ENCODE data around the gene CTNNAL1. TPM values are rescaled to one million over a fixed set of nuclear protein-coding genes. Genes with fewer than 3 reads are reported as not detected.

CTNNAL1 gene
- total and polyA plus RNA-seq, 2 of the 8 experiments (the other 6 are each of a cell fraction or from before 2014, with no cell fraction given) = 23.2 to 66.1 TPM

GRCh38 chr9:108994695-108995094 lies 18.6 kb downstream of the CTNNAL1 start:
- POLR2A ChIA-PET (ENCODE audit: partially characterized antibody) = no interaction called here
- Histone ChIP-seq H3K4me1 (replicated peaks in 1 of 4; ENCODE audit: control insufficient read depth in 3 of 4, insufficient read depth in 4 of 4, low read length in 3 of 4) (no peaks in the 10 kb centered on the region), H3K4ac (replicated peaks; ENCODE audit: insufficient read length, low read depth, low read length) (no peak overlapping the region), H3K56ac (replicated peaks; ENCODE audit: insufficient read length, low read depth, low read length) (no peak overlapping the region), H3K27ac (ENCODE audit: low read depth, low read length) (no peak overlapping the region), H3K9ac (replicated peaks in 1 of 4; ENCODE audit: extremely low read depth in 1 of 4, low read depth in 3 of 4, low read length in 3 of 4) (no peak overlapping the region), H3K23ac (ENCODE audit: insufficient read length) (no peak overlapping the region), H2AFZ (ENCODE audit: low read length) (no peak overlapping the region), H3K4me3 (ENCODE audit: extremely low read depth in 1 of 4, insufficient read depth in 2 of 4, low read depth in 3 of 4, low read length in 4 of 4) (no peak overlapping the region), H3K79me1 (ENCODE audit: low read depth, low read length) (no peaks in the 10 kb centered on the region; the same call in 1 of the 2 replicates), H3K36me3 (ENCODE audit: control insufficient read depth in 2 of 4, insufficient read depth in 4 of 4, low read length in 3 of 4) (peaks cover 0 to 14% (median 2%) of the 10 kb centered on the region in 4 experiments; a peak in 3 of 8 replicates), H2AK5ac (ENCODE audit: low read depth, low read length) (no peak overlapping the region), H3K4me2 (ENCODE audit: insufficient read depth in 1 of 2, low read depth in 2 of 2, low read length in 2 of 2) (no peak overlapping the region), H2BK12ac (ENCODE audit: low read depth, low read length) (no peak overlapping the region), H2BK120ac (replicated peaks; ENCODE audit: low read depth, low read length) (no peak overlapping the region), H3K79me2 (ENCODE audit: control insufficient read depth in 1 of 2, insufficient read depth in 2 of 2, low read length in 2 of 2) (peaks cover 0 to 16% of the 10 kb centered on the region in 2 experiments; a peak in 1 of 4 replicates), H3K14ac (ENCODE audit: insufficient read length) (no peak overlapping the region), H3K23me2 (ENCODE audit: low read depth, low read length) (no peaks in the 10 kb centered on the region), H3K9me3 (ENCODE audit: insufficient read depth in 2 of 2, low read depth in 1 of 2, low read length in 1 of 2) (no peaks in the 10 kb centered on the region), H4K20me1 (replicated peaks in 1 of 2; ENCODE audit: control insufficient read depth in 1 of 2, insufficient read depth in 2 of 2, low read length in 2 of 2) (peaks cover 0 to 2% of the 10 kb centered on the region in 2 experiments), H4K8ac (ENCODE audit: extremely low read depth, insufficient read depth, low read length) (no peak overlapping the region), H4K5ac (ENCODE audit: insufficient read length, low read depth, low read length) (no peak overlapping the region), H3K18ac (ENCODE audit: extremely low read depth, low read length) (no peak overlapping the region), H3K27me3 (replicated peaks in 1 of 4; ENCODE audit: control insufficient read depth in 3 of 4, extremely low read depth in 1 of 4, insufficient read depth in 3 of 4, low read length in 3 of 4) (peaks cover 0 to 1% (median 0%) of the 10 kb centered on the region in 4 experiments; a peak in 1 of 7 replicates), H2BK15ac (ENCODE audit: low read length) (no peak overlapping the region), H4K91ac (replicated peaks; ENCODE audit: insufficient read length, low read length) (no peak overlapping the region), H2BK5ac (ENCODE audit: low read depth, low read length) (no peak overlapping the region), H2BK20ac (ENCODE audit: low read length) (no peak overlapping the region)
- no peak for DNase-seq (ENCODE audit: low read depth in 1 of 2, low spot score in 2 of 2)
- CTCF ChIA-PET (ENCODE audit: partially characterized antibody) = no interaction called here
- no peak for TF ChIP-seq EGR1 (IDR thresholded peaks at IDR 0.05; ENCODE audit: borderline replicate concordance, low read depth, low read length)
- no peak for TF ChIP-seq TEAD4 (IDR thresholded peaks at IDR 0.05; ENCODE audit: low read depth, low read length)
- no peak for TF ChIP-seq RAD21 (IDR thresholded peaks at IDR 0.05 in 1 of 2, conservative IDR thresholded peaks at IDR 0.05 in 1 of 2; ENCODE audit: low read depth in 2 of 2, low read length in 2 of 2)
- TF ChIP-seq CEBPB (IDR thresholded peaks at IDR 0.05; ENCODE audit: low read depth, low read length) = no peak
- TF ChIP-seq SIN3A (conservative IDR thresholded peaks at IDR 0.05 in 1 of 2, IDR thresholded peaks at IDR 0.05 in 1 of 2; ENCODE audit: low read depth in 1 of 2, low read length in 2 of 2) = no peak
- TF ChIP-seq GABPA (IDR thresholded peaks at IDR 0.05; ENCODE audit: borderline replicate concordance, insufficient read depth, low read length) = no peak
- no peak for FAIRE-seq
- WGBS, 2 experiments (ENCODE audit: extremely low coverage in 1 of 2, insufficient coverage in 1 of 2, insufficient read length in 1 of 2, insufficient replicate concordance in 2 of 2, low coverage in 1 of 2, low lambda C conversion rate in 2 of 2, missing lambda C conversion rate in 1 of 2) = 77% methylated on average over 2 of the region's 2 CpGs; no CpG with 5 or more reads in 1 of the 2 experiments
